Ramos (cell line): ENCODE measurements around the gene ATRNL1.

Source experiments
- in situ Hi-C: fragments of 300-500 bp; cut with MboI; formaldehyde crosslinking; loops from one replicate; pipeline ENCODE4 v1.14.3; 2022; ENCODE audit warnings: low sequenced_read_pairs; ENCODE audit not compliant: unreplicated experiment

Gene ATRNL1

DNA sequence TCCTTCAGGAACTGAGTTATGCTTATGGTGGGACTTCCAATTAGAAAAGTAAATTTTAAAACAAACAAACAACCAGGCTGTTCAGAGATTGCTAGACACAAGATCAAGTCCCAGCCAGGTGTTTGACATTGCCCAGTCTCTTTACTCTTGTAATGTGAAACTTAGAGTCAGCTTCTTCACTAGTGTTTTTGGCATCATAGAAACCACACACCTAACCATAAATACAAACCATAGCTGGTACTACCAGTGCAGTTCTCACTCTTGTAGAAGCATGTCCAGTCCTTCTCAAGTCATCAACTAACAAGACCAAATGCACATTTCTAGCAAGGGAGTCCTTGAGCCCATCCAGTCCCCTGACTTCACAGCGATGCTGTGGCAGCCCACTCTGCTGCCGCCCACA is 839.9 kb downstream of the ATRNL1 start:
- in situ Hi-C loops, result no loop called here

DNA sequence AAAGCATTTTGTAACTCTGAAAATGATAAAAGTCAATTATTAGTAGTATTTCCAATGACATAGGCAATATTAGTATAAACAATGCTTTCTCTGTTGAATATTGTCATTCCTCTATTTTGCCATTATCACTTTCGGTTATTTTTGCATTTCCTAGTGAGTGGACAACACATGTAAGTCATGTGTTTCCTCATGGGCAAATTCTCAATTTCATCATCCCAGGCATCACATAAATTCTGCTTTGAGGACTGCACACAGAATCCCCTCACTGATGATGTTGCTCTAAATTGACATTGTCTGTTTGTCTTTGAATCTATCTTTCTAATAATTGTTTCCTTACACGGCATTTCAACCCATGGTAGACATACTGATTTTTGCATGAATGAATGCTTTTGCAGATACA is 842.6 kb downstream of the ATRNL1 start:
- in situ Hi-C loops, result no loop called here

DNA sequence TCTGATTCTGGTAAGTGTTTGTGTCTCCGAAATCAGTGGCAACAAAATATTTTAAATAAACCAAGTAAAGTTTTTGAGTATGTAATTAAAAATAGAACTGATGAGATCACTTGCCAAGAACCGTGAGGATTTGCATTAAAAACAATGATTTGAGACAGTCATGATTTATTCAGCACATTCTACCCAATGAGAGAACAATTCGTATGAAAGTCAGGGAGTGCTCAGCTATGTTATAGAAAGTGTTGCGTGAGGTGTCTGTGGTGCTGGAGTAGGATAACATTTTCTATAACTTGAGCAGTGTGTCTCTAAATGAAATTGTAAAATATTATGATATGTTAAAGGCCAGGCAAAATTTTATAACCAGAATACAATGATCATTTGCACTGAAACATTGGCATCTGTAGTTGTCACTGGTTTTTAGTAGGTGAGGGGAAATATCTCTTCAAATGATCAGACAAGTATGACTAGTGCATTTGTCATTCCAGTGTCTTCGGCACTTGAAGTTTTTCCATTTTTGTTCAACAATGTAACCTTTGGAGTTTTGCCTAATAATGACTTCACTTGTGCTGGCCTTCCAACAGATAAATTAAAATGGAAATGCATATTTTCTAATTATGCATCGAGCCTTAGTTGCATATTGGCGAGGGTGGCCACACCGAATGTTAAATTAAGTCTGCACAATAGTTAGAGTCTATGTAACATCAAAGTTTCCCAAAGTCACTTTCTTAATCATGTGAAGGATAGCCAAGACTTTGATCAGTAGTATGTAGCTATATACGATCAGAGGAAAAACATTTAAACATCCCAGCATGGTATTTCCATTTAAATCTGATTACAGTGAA is 844.0 kb downstream of the ATRNL1 start:
- in situ Hi-C loops, result no loop called here

DNA sequence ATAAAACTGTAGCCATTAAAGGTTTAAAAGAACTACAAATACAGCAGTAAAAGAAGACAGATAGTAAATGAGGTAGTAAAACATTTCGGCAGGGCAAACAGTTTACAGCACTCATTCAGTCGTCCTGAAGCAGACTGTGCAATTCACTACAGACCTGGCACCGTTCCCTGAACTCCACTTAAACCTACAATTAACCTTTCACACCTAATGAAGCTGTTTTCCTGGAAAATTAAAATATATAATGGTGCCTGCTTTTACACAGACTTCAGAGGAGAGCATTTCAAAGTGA is 844.5 kb downstream of the ATRNL1 start:
- in situ Hi-C loops, result no loop called here

DNA sequence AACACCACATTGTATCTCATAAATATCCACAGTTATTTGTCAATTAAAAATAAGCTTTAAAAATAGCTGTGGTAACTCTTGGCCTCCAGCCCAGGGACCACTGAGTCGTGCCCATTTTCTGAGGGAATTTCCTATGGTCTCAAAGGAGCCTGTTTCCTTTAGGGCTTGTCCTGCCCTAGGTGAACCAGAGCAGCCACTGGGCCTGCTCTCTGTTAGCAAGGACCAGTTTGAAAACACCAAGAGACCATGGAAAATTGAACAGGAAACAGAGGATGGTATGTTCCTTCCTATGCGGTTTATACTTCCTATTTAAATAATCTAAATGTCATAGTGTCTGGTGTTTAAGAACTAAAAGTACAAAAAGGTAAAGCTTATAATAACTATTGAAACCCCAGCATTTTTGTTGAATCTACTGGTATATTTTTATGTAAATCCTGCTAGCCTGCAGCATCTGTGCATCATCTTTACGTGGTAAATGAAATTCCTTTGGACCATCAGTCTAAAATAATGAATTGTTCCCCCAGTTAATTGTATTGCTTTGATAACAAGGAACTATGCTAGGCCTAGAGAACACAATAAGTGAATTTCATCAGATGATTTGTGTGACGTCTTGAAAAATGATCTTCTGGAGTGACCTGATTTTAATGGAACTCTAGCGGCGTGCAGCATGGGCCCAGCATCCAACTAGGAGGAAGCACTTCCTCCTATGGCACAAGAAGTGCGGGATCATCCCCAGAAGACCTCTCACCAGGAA is 846.1 kb downstream of the ATRNL1 start:
- in situ Hi-C loops, result no loop called here

DNA sequence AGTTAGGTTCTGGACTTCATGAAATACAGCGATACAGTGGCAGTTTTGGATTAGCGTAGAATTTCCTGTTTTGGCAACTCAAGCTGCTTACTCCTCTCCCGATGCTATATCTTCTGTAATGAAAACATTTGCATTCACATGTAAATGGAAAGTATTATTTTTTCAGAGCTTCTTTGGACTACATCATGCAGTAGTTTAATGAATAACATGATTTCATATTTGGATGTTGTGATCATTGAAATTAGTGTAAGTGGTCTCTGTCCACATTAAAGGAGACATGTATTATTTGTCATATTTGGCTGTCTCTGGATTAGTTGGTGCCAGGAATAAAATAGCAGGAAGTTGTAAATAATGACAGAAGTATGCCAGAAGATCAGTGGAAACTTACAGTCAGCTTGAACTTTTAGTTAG is 848.2 kb downstream of the ATRNL1 start:
- in situ Hi-C loops, result no loop called here

DNA sequence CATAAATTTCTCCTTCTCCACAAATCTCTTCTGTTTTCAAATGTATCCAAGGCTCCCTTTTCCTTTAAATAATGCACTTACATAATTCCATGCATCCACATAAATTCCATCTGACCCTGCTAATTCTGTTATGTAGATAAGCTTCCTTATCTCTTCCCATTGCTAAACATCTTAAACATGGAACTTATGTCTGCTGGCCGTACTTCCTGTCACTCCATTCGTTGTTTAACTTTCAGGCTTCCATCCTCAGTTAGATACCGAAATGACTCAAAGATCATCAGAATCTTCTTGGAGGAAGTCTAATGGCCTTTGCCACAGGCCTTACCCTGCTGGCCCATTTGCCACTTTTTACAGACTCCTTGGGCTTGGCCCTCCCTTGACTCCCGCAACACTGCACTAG is 848.9 kb downstream of the ATRNL1 start:
- in situ Hi-C loops, result no loop called here

DNA sequence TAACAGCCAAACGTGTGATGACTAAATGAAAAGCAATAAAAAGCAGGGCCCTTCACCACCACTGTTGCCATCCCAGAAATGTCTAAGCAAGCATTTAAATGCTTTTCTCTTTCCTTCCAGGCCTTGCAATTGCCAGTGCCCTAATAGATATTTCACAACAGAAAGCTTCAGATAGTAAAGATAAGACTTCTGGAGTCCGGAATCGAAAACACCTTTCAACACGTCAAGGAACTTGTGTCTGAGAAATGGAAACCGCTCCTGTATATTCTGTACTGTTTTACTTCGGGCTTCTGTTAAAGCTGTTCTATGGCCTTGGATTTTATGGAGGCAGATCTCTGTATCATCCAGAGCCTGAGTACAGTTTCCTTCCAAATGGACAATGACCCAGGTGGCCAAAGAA is 851.4 kb downstream of the ATRNL1 start:
- in situ Hi-C loops, result no loop called here

DNA sequence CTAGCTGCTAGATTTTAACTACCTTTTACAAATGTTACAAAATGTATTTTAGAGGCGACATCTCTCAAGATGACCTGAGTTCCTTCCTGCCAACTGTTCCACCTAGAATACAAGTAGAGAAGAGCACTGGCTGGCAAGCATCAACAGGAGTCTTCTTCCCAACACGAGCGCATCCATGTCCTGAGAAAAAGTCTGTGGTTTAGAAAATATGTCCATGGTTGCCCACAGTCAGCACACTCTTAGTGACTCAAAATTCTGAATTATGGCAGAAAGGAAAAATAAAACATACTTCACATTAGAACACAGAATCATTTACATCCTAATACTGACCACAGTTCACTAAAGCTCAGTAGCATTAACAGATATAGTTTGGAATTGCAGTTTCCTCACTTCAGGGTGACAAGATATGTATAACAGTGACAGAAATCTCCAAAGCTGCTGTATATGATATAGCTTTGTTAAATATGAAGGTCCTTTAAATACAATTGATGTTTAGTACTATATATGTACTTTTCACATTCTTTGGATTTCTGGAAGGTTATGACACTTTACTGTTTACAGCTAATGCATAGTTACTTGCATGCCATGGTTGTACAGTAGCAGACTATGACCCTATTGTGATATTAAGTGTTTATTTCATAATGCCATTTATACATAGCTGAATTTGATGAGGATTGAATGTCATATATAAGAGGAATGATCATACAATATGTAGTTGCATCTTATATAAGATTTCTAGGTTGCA is 852.7 kb downstream of the ATRNL1 start:
- in situ Hi-C loops, result no loop called here

DNA sequence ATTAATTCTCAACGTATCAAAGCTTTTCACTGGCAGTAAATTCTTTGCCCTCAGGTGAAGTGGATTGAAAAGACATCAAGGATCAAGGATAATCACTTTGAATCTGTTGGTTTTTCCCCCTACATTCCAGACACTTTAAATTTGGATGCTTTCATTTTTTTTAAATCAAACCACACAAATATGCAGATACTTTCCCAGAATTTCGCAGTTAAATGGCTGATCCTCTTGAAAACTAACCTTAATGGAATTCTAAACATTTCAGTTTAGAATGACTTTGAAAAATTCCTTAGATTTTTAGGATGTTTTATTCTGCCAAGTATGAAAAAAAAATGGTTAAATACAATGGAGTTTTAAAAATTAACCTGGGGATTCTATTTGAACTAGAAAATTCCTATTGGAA is 853.9 kb downstream of the ATRNL1 start:
- in situ Hi-C loops, result no loop called here

DNA sequence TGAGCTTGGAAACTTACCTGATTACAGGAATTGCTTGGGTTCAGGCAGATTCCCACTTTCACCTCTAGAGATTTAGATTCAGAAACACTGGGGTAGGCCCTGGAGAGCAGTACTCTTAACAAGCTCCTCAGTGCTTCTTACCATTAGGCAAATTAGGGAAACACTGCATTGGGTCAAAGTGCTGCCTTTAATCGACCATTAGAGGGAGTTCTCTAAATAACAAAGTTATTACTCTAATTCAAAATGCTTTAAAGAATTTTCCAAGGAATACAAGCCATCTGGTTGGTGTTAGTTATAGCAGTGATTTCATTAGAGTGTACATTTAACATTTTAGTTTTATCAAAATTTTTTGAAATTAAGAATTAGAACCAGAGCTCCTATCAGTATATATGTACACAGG is 855.3 kb downstream of the ATRNL1 start:
- in situ Hi-C loops, result no loop called here

DNA sequence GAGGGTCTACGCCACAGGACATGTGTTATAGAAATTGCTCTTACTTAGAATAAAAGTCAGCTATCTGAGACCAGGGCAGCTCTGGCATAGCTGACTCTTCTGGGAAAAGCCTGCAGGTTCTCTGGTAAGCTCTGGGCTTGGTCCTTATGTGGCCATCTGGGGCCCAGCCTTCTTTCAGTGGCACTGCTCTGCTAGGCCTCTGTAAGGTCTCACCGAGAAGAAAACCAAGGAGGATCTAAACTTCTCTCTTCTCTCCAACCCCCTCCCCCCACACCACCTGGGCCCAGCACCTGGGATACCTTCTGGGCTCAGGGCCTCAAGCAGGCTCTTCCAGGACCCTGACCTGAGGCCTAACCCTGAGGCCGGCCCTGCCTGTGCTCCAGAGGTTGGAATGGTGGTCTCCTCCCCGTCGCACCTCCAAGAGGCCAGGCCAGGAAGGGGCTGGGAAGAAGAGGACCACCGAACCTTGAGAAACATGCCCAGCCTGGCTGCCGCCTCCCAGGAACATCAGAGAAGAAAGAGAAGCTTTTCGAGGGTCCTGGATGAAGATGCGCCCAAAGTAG is 856.2 kb downstream of the ATRNL1 start:
- in situ Hi-C loops, result no loop called here

DNA sequence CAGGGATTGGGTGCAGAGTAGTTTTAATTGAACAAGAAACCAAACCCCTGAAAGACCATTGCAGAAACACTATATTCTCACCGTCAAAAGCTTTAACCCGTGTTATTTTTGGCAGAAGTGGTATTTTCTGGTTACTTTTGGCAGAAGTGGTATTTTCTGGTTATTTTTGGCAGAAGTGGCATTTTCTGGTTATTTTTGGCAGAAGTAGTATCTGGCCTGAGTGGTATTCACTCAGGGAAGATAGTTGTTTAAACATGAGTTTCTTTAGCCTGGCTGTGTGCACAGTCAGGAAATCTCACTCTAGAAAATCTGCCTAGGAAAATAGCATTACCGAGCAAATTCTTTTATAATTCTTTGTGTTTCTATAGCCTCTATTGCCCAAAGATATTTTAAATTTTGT is 857.2 kb downstream of the ATRNL1 start:
- in situ Hi-C loops, result no loop called here

DNA sequence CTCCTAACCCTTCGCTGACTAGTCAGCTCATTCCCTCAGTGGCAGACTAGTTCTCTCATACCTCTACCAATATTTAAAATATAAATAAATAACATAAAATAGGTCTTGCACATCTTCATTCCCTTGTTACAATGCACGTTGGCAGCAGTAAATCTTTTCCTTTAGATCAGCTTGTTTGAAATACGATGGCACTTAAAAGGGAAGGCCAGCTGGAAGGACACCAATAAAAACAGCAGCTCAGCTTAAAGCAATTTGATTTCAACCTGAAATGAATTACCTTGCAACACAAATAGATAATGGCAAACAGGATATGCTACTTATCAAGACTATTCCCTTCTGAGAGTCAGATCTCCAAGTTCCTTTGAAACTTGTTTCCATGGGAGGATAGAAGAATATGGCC is 858.1 kb downstream of the ATRNL1 start:
- in situ Hi-C loops, result no loop called here

DNA sequence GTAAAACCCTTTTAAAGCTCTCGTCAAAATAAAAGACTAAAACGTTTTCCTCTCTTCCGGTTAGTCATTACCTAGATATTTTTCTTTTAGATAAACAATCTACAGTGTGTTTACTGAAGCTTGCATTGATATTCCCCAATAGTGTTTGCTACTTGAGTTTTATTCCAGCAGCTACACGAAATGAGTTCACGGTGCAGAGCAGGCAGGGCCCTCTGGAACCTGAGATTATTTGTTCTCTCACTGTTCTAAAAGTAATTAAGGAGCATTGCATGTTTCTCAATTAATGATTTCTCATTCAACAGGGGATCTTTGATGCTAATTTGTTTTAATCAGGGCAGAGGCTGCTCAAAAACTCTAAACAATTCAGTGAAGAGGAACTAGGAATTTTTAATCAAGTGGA is 860.1 kb downstream of the ATRNL1 start:
- in situ Hi-C loops, result no loop called here

DNA sequence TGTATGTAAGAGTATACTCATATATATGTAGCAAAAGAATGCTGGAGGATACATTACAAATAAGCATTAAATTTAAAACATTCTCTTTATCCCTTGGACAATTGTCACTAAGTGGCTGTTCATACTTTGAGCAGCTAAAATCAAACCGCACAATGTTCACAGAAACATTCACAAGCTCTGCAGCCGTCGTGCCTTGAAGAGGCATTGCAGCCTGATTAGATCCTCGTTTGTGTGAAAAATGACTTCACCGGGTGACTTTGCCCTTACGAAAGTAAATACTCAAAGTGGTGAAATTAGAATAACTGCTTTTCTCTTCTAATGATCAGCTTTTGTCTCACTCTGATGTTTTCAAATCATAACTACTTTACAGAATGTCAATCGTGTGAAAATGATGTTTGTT is 860.8 kb downstream of the ATRNL1 start:
- in situ Hi-C loops, result no loop called here

DNA sequence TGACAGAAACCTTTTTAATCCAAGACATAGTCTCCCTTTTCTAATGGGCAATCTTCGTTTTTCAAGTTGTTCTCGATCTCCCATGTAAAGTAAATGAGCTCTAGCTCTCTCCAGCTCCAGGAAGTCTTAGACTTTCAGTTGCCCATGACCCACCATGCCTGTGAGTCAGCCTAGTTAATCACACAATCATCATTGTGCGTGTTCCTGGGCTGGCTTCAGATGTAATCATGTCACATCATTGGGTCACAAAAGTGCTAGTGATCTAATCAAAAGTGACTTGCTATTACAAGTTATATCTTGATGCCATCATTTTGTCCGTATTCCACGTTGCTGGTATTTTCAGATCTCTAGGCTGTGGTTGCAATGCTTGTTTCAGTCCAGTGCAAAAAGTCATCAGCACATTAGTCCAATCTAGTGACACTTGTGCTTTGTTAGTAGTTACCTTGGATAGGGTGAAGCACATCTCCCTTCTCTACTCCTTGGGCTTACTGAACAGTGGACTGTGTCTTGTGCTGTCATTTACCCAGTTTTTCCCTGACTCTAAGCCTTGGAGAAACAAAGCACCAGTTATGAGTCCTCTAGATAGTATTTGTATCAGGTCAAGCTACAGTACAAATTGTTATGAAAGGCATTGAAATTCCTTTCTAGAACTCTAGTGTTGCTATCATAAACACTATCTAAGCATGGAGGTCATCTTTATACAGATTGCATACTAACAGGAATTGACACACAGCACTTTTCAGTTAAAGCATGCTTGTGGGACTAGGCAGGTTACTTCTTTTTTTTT is 863.3 kb downstream of the ATRNL1 start:
- in situ Hi-C loops, result no loop called here

DNA sequence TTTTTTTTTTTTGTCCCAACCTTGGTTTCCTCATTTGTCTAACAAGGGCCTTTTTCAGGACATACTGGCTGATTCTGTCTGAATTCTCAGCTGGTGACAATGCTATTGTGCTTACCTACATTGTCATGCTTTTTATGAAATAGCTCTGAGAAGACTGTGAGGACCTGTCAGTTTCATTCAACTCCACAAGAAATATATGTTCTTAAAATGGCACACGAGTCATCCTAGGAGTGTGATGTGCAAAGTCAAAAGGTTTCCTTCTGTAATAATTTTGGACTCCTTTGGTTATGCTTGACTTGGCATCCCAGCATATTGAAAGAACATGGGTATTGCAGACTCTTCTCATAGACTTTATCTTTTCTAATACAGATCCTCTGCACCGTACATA is 863.8 kb downstream of the ATRNL1 start:
- in situ Hi-C loops, result no loop called here

DNA sequence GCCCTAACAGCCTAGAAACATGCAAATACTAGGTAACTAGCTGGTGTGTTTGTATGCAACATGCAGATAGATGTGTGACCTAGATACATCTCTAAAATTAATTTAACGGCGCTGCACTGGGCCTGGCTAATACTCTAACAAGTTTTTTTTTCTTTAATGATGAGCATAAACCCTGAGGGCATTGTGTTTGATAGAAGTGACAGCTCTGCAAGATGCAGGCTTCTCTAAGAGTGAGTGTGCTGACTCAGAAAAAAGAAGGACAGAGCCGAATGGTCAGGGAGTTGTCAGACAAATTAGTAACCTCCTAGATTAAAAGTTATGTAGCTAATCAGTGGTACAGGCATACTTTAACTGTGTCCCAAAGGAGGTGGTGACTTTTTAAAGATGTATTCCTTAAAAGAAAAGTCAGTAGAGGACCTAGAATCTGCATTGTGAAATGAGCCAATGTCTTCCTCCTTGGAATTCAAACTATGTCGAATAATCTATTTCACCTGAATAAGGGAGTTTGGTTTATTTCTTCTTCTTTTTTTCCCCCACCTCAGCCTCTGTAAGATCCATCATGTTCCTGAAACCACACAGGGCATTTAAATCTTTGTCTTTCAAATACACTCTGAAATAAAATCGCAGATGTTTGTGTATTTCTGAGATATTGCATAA is 864.7 kb downstream of the ATRNL1 start:
- in situ Hi-C loops, result no loop called here

DNA sequence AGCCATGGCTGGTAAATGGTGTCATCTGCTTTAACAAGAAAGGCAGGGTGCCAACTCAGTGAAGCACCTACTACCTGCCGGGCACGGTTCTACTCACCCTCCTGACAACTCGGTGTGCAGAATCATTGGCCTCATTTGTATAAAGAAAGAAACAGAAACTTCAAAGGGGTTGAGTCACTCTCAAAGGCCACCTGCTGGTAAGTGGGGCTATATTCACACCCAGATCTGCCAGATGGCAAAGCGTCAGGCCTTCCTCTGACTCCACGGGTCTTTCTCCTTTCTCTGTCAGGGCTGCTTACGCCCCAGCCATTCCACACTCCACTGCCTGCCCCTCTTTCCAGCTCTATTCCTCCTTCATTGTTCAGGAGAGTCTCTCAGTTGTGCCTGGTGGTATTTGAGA is 870.7 kb downstream of the ATRNL1 start:
- in situ Hi-C loops, result no loop called here
